HPDE6-E6E7 (cell line): Measurements from ENCODE around the gene FIGNL2.

Experiments used
- DNase-seq: peaks from one replicate; pipeline ENCODE4 v3.0.0; 2011; ENCODE audit warnings: missing footprints; ENCODE audit errors: extremely low spot score

FIGNL2 gene

GRCh38 chr12:51773145-51773869 is 75.2 kb downstream of the FIGNL2 start:
- no peak for DNase-seq

- DNase-seq = no peak
These were observed 77.5 kb downstream of the FIGNL2 start for GRCh38 chr12:51771008-51771407.
